Measurements from ENCODE around the gene H3-3A.

H3-3A gene

GRCh38 chr1:226069811-226070489, 7.4 kb downstream of the H3-3A start:
- no peak overlapping the region for H3K4me3 ChIP-seq (replicated peaks; ENCODE audit: insufficient read depth, low read length)
- no peak for DNase-seq (ENCODE audit: low read depth in 1 of 2, low spot score in 1 of 2)
- no peak overlapping the region for H3K27ac ChIP-seq (replicated peaks)
- H3K27me3 ChIP-seq (ENCODE audit: insufficient read depth, poor library complexity, severe bottlenecking), result no peaks in the 10 kb centered on the region
- TF ChIP-seq POLR2AphosphoS5 (IDR thresholded peaks at IDR 0.05; ENCODE audit: low read depth) (no peak), SPI1 (IDR thresholded peaks at IDR 0.05; ENCODE audit: borderline replicate concordance, low read depth) (no peak), CTCF (IDR thresholded peaks at IDR 0.05; ENCODE audit: insufficient read depth, low read length) (no peak), GABPA (IDR thresholded peaks at IDR 0.05; ENCODE audit: low read depth) (no peak)
- TF ChIP-seq, protein P1, sequence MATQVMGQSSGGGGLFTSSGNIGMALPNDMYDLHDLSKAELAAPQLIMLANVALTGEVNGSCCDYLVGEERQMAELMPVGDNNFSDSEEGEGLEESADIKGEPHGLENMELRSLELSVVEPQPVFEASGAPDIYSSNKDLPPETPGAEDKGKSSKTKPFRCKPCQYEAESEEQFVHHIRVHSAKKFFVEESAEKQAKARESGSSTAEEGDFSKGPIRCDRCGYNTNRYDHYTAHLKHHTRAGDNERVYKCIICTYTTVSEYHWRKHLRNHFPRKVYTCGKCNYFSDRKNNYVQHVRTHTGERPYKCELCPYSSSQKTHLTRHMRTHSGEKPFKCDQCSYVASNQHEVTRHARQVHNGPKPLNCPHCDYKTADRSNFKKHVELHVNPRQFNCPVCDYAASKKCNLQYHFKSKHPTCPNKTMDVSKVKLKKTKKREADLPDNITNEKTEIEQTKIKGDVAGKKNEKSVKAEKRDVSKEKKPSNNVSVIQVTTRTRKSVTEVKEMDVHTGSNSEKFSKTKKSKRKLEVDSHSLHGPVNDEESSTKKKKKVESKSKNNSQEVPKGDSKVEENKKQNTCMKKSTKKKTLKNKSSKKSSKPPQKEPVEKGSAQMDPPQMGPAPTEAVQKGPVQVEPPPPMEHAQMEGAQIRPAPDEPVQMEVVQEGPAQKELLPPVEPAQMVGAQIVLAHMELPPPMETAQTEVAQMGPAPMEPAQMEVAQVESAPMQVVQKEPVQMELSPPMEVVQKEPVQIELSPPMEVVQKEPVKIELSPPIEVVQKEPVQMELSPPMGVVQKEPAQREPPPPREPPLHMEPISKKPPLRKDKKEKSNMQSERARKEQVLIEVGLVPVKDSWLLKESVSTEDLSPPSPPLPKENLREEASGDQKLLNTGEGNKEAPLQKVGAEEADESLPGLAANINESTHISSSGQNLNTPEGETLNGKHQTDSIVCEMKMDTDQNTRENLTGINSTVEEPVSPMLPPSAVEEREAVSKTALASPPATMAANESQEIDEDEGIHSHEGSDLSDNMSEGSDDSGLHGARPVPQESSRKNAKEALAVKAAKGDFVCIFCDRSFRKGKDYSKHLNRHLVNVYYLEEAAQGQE (IDR thresholded peaks at IDR 0.05; ENCODE audit: insufficient replicate concordance, low read depth), result no peak

DNA sequence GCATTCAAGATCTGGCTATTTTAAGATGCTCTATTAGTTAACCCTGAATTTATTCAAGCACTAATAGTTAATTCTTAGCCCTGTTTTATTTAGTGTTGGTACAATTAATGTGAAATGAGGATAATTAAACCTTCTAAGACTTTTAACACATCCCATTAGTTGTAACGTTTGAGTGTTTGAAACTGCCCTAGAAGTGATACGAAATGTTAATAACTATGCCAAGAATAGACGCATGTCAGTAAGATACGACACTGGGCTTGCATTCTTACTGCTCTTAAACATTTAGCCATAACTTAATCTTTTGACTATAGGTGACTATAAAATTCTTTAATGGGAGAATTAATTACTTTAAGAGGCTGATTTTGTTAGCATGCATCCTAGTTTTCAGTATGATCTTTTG, 9.8 kb downstream of the H3-3A start:
- Histone ChIP-seq H3K27me3 (ENCODE audit: insufficient read depth, poor library complexity, severe bottlenecking) (no peaks in the 10 kb centered on the region), H3K27ac (replicated peaks) (no peak overlapping the region), H3K4me3 (replicated peaks; ENCODE audit: insufficient read depth, low read length) (no peak overlapping the region)
- TF ChIP-seq GABPA (IDR thresholded peaks at IDR 0.05; ENCODE audit: low read depth) (no peak), SPI1 (IDR thresholded peaks at IDR 0.05; ENCODE audit: borderline replicate concordance, low read depth) (no peak), CTCF (IDR thresholded peaks at IDR 0.05; ENCODE audit: insufficient read depth, low read length) (no peak), POLR2AphosphoS5 (IDR thresholded peaks at IDR 0.05; ENCODE audit: low read depth) (no peak)
- TF ChIP-seq, protein P1 (IDR thresholded peaks at IDR 0.05; ENCODE audit: insufficient replicate concordance, low read depth), result no peak
- DNase-seq (ENCODE audit: low read depth in 1 of 2, low spot score in 1 of 2), result no peak

DNA sequence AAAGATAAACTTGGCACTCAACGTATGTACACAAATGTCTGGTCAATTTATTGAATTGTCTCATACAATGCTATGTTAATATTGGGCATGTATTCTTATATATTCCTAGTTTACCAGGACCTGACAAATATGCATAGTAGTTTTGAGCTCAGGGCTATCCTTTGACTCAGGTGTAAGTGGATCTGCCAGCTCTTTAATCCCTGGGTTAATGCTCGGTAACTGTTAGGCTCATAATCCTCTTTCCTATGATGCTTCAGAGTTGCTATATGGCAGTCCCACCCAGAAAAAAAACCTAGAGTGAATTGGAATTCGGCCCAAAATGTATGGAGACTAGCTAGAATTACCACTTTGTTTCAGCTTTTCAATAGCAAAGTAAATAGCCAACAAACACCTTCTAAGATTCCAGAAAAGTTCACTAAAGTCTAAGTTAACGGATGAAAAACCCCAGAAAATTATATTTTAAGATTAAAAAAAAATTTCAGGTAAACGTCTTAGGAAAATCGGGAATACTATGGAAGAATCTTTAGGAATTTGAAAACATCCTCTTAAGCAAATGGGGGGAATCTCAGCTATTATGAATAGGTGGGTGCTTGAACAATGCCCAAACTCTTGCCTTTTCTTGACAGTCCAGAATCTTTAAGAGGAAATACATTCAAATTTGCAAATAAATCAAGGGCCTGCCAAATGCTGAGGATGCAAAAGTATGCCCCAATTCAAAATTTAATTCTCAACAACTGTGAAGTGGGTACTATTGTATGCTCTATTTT, 10.9 kb downstream of the H3-3A start:
- Histone ChIP-seq H3K27ac (replicated peaks) (no peak overlapping the region), H3K4me3 (replicated peaks; ENCODE audit: insufficient read depth, low read length) (no peak overlapping the region), H3K27me3 (ENCODE audit: insufficient read depth, poor library complexity, severe bottlenecking) (no peaks in the 10 kb centered on the region)
- TF ChIP-seq GABPA (IDR thresholded peaks at IDR 0.05; ENCODE audit: low read depth) (no peak), CTCF (IDR thresholded peaks at IDR 0.05; ENCODE audit: insufficient read depth, low read length) (no peak), POLR2AphosphoS5 (IDR thresholded peaks at IDR 0.05; ENCODE audit: low read depth) (no peak), SPI1 (IDR thresholded peaks at IDR 0.05; ENCODE audit: borderline replicate concordance, low read depth) (no peak)
- TF ChIP-seq, protein P1 (IDR thresholded peaks at IDR 0.05; ENCODE audit: insufficient replicate concordance, low read depth), result no peak
- DNase-seq (ENCODE audit: low read depth in 1 of 2, low spot score in 1 of 2), result no peak

Data from HL-60 (cell line).